Right lobe of liver (tissue), 4 donors: ENCODE measurements around the gene FMNL1.

Experiments used
- POLR2A ChIP-seq: fragments of 450-650 bp; IDR thresholded peaks from one replicate; pipeline ENCODE4 v1.6.1; 2017; ENCODE audit warnings: antibody characterized with exemption, mild to moderate bottlenecking
- TF ChIP-seq, protein P1 (sequence below), 4 donors: fragments of 200-600 bp in 3 of 4; fragments of 450-650 bp in 1 of 4; IDR thresholded peaks; one replicate each; pipeline versions ENCODE4 v1.5.1 to v1.8.0; 2016 to 2022; ENCODE audit warnings: antibody characterized with exemption in 4 of 4, mild to moderate bottlenecking in 2 of 4
- donor health status: DM: no; HTN: no; CAD: no.
- donor health status: DM: no; HTN: no; CAD: no.
- donor health status: DM: no; HTN: yes; CAD: no.

DNA sequence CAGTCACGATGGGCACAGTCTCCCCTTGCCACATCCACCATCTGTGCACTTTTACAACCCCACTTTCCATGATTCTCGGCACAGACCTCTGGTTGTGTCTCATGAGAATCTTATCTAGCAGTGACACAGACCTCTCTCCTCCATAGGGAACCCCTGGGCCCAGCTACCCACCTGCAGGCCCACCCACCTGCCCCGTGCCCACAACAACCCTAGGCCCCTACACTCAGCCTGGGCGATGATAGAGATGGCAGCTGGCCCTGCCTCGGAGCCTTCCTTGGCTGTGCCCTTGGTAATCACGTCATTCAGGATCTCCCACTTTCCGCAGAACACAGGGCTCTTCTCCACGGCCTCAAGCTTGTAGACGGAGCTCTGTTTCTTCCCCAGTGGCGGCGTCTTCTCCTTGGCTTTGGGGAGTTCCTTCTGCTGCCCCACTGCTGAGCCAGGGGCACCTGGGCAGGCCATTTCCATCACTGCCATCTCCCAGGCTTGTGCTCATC lies 68.6 kb downstream of the FMNL1 start:
- TF ChIP-seq, protein P1, sequence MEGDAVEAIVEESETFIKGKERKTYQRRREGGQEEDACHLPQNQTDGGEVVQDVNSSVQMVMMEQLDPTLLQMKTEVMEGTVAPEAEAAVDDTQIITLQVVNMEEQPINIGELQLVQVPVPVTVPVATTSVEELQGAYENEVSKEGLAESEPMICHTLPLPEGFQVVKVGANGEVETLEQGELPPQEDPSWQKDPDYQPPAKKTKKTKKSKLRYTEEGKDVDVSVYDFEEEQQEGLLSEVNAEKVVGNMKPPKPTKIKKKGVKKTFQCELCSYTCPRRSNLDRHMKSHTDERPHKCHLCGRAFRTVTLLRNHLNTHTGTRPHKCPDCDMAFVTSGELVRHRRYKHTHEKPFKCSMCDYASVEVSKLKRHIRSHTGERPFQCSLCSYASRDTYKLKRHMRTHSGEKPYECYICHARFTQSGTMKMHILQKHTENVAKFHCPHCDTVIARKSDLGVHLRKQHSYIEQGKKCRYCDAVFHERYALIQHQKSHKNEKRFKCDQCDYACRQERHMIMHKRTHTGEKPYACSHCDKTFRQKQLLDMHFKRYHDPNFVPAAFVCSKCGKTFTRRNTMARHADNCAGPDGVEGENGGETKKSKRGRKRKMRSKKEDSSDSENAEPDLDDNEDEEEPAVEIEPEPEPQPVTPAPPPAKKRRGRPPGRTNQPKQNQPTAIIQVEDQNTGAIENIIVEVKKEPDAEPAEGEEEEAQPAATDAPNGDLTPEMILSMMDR (IDR thresholded peaks at IDR 0.05): no peak
- no peak for TF ChIP-seq POLR2A
